ENCODE measurements around the gene SYCP2L.
A peak's percentile ranks its signal among the peaks of the same experiment; 100 is the strongest.
"Not testable (repeated sequence)": the region's sequence is repeated elsewhere in the genome, so short reads cannot be mapped to it uniquely, and the experiment has no call there.

The SYCP2L gene

GRCh38 chr6:10882253-10882630 is 4.6 kb upstream of the SYCP2L start:
- not testable (repeated sequence) for DNase-seq

GRCh38 chr6:10882657-10883171 is 4.1 kb upstream of the SYCP2L start:
- no peak for DNase-seq

- DNase-seq = no peak
These were observed 3.3 kb upstream of the SYCP2L start for GRCh38 chr6:10883312-10884244.

- DNase-seq = no peak
These were observed 2.4 kb upstream of the SYCP2L start for GRCh38 chr6:10884245-10884972.

GRCh38 chr6:10886365-10886690 is 524 bp upstream of the SYCP2L start:
- DNase-seq = not testable (repeated sequence)

- no peak for DNase-seq
These were observed 3.3 kb downstream of the SYCP2L start for GRCh38 chr6:10890151-10890550.

DNA sequence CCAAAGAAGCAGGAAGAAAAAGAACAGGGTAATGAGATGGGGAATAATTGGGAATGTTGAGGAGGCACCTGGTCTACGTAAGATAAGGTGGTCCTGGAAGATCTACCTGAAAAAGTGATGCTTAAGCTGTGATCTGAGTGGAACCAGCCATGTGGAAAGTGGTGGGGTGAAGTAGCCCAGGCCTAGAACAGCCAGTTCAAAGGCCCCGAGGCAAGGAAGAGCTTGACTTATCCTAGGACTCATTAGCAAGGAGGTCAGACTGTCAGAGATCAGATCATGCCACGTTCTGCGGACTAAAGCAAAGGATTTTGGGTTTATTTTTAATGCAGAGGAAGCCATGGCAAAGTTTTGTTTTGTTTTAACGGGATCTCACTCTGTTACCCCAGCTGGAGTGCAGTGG is 5.1 kb downstream of the SYCP2L start:
- no peak for DNase-seq

GRCh38 chr6:10894958-10895357 is 8.1 kb downstream of the SYCP2L start:
- no peak for DNase-seq

DNA sequence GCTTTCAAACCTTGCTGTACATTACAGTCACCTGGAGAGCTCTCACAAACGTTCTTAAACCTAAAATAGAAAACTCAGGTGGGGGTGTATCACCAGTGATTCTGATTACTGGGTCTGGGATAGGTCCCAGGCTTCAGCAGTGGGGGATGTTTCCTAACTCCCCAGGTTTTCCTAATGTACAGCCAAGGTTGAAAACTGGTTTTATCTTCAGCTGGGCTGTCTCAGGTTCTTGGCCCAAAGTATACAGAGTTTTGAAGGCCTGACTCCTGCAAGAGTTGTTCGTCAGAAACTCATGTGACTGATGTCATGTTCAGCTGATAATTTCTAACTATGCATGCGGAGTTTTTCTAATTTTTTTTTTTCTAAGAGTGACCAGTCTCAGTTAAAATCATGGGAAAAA is 9.8 kb downstream of the SYCP2L start:
- no peak for DNase-seq

DNA sequence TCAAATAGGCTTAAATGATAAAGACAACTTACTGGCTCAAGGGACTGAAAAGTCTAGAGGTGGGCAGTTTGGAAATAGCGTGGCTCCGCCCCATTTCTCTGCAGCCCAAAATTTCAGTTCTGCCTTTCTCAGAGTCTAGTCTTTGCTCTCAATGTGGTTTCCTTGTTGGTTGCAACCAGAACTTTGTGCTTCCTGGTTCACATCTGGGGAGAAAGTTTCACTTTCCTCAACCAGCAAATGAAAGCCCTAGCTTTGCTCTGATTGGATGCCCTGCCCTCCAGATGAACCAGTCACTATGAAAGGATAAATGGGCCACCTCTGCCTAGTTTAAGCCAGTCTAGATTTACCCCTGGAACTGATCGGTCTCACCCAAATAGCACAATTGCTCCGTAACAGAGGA is 14.9 kb downstream of the SYCP2L start:
- peak; percentile 50 for DNase-seq

GRCh38 chr6:10904015-10904414 is 17.2 kb downstream of the SYCP2L start:
- DNase-seq = no peak

DNA sequence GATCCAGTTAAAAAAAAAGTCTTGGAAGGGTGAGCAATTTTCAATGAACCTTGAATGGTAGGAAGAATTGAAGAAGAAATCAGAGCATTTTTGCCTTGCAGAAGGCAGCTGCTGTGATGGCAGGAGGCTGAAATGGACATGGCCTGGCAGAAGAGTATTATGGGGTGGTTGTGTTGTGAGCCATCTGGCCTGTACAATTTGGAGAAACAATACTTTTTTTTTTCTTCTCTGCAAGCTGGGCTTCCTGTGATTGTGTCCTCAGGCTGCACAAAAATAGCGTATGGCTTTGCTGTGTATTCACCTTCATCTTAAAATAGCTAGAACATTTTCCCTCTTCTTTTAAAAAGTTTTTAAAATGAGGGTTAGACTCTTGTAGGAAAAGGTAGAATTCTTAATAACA is 21.4 kb downstream of the SYCP2L start:
- no peak for DNase-seq

DNA sequence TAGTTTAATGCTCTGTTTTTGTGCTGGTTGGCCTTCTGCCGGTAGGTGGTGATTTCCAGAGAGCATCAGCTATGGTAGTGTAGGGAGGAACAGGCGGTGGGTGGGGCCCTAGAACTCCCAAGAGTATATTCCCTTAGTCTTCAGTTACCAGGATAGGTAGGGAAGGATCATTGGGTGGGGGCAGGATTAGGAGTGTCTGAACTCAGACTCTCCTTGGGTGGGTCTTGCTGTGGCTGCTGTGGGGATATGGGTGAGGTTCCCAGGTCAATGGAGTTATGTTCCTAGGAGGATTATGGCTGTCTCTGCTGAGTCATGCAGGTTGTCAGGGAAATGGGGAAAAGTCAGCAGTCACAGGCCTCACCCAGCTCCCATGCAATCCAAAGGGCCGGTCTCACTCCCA is 32.7 kb downstream of the SYCP2L start:
- DNase-seq = not testable (repeated sequence)

- no peak for DNase-seq
These were observed 46.3 kb downstream of the SYCP2L start for GRCh38 chr6:10933126-10933525.

DNA sequence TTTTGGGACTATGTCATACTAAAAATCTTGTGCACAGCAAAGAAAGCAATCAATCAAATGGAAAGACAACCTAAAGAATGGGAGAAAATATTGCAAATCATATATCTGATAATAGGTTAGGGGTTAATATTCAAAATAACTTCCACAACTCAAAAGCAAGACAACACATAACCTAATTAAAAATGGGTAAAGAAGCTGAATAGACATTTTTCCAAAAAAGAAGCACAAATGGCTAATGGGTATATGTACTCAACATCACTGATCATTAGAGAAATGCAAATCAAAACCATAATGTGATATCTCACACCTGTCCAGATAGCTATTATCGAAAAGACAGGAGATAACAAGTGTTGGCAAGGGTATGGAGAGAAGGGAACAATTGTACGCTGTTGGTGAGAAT is 53.0 kb downstream of the SYCP2L start:
- no peak for DNase-seq

- no peak for DNase-seq
These were observed 59.0 kb downstream of the SYCP2L start for GRCh38 chr6:10945845-10946244.

DNA sequence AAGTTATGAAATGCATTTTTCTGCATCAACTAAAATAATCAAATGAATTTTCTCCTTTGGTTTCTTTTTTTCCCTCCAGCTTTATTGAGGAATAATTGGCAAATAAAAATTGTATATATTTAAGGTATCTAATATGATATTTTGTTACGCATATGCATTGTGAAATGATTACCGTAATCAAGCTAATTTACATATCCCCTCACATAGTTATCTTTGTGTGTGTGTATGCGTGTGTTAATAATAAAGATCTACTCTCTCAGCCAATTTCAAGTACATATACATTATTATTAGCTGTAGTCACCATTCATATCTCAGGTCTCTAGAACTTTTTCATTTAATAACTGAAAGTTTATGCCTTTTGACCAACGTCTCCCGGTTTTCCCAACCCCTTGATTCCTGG is 61.1 kb downstream of the SYCP2L start:
- no peak for DNase-seq

GRCh38 chr6:10949579-10950490 is 63.0 kb downstream of the SYCP2L start:
- no peak for DNase-seq

- peak; percentile 29 for DNase-seq
These were observed 64.9 kb downstream of the SYCP2L start for GRCh38 chr6:10951675-10952282.

GRCh38 chr6:10954590-10955010 is 67.7 kb downstream of the SYCP2L start:
- DNase-seq = peak; percentile 84

GRCh38 chr6:10956776-10957175 is 69.9 kb downstream of the SYCP2L start:
- no peak for DNase-seq

DNA sequence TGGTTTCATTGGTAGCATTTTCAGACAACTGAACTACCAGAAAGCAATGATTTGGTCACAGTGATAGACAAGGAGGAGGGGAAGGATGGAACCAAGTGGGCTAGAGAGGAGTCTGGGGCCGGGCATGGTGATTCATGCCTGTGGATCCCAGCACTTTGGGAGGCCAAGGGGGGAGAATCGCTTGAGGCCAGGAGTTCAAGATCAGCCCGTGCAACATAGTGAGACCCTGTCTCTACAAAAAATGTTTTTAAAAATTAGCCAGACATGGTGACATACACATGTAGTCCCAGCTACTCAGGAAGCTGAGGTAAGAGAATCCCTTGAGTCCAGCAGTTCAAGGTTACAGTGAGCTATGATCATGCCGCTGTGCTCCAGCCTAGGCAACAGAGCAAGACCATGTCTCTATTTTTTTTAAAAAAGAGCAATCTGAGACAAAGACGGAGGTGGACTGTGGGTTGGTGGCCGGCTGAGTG is 70.6 kb downstream of the SYCP2L start:
- DNase-seq = no peak

Data from RPMI8226 (cell line).